ENCODE data around the gene NFIX.

DNA sequence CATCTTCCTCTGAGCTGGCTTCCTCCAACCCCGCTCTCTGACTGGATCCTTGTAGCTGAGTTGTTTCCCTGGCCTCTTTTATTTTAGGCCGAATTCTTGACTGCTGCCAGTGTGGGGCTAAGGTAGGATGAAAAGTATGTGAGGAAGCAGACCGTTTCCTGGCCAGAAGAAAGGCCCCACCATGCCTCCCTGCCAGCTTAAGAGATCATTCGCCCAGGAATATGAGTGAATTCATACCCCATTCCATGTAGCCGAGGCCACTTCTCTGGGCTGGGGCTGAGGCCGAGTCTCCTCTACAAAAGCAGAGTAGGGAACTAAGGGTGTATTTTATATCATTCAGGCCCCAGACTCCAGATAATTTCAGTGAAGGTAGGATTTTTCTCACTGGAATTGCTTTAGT, 32.3 kb downstream of the NFIX start:
- no peak for TF ChIP-seq CTCF (IDR thresholded peaks at IDR 0.05)
- no peak for TF ChIP-seq POLR2A (IDR thresholded peaks at IDR 0.05)
- no peak for TF ChIP-seq EP300 (IDR thresholded peaks at IDR 0.05)

Data from ovary (tissue), 3 donors.